GM23338 (cell line): ENCODE measurements around the gene CATSPER3. TPM values are rescaled to one million over a fixed set of nuclear protein-coding genes. Genes with fewer than 3 reads are reported as not detected.

Experiments
- ATAC-seq: fragments of 200-7000 bp; cut with Tn5 transposase; 3 replicates; pipeline ENCODE4 v1.9.1; 2020
- DNase-seq: peaks from one replicate; pipeline ENCODE4 v3.0.0-alpha.2; 2015; ENCODE audit warnings: low spot score
- H2AFZ ChIP-seq: fragments of 200-600 bp; sonication (generic); 2 replicates; pipeline ENCODE4 v1.8.0; 2016; ENCODE audit warnings: antibody characterized with exemption, mild to moderate bottlenecking, moderate library complexity
- H3F3A ChIP-seq: fragments of 200-600 bp; sonication (generic); replicated peaks from 2 replicates; pipeline ENCODE4 v1.8.0; 2017; ENCODE audit warnings: antibody characterized with exemption, mixed run types, low read depth
- H3K27ac ChIP-seq: fragments of 200-600 bp; sonication (generic); 2 replicates; pipeline ENCODE4 v1.6.1; 2016; ENCODE audit warnings: low read depth
- H3K27me3 ChIP-seq: fragments of 200-600 bp; sonication (generic); 2 replicates; pipeline ENCODE4 v1.8.0; 2016; ENCODE audit warnings: mild to moderate bottlenecking, mixed run types, moderate library complexity; ENCODE audit not compliant: insufficient read depth
- H3K36me3 ChIP-seq: fragments of 200-600 bp; sonication (generic); 2 replicates; pipeline ENCODE4 v1.8.0; 2016; ENCODE audit warnings: mild to moderate bottlenecking; ENCODE audit not compliant: insufficient read depth
- H3K4me1 ChIP-seq: fragments of 200-600 bp; sonication (generic); 2 replicates; pipeline ENCODE4 v1.8.0; 2016; ENCODE audit warnings: mild to moderate bottlenecking, moderate library complexity; ENCODE audit not compliant: insufficient read depth
- H3K4me2 ChIP-seq: fragments of 200-600 bp; sonication (generic); 2 replicates; pipeline ENCODE4 v1.7.1; 2017; ENCODE audit warnings: mixed run types
- H3K4me3 ChIP-seq: fragments of 200-600 bp; sonication (generic); 2 replicates; pipeline ENCODE4 v1.6.1; 2016; ENCODE audit warnings: mixed run types
- H3K79me2 ChIP-seq: fragments of 200-600 bp; sonication (generic); replicated peaks from 2 replicates; pipeline ENCODE4 v1.8.0; 2017; ENCODE audit warnings: mild to moderate bottlenecking; ENCODE audit not compliant: insufficient read depth
- H3K9me2 ChIP-seq: fragments of 200-600 bp; sonication (generic); 2 replicates; pipeline ENCODE4 v1.8.0; 2017; ENCODE audit not compliant: insufficient read depth
- H4K20me1 ChIP-seq: fragments of 200-600 bp; sonication (generic); replicated peaks from 2 replicates; pipeline ENCODE4 v1.8.0; 2017; ENCODE audit warnings: mild to moderate bottlenecking; ENCODE audit not compliant: insufficient read depth
- H3K27ac Mint-ChIP-seq: 2 replicates; pipeline ENCODE4 v1.8.0; 2020; ENCODE audit warnings: inconsistent platforms, mild to moderate bottlenecking, moderate library complexity, mixed read lengths
- H3K27me3 Mint-ChIP-seq: 3 replicates; pipeline ENCODE4 v1.8.0; 2022; ENCODE audit warnings: low read depth, mild to moderate bottlenecking, moderate library complexity, mixed read lengths, inconsistent platforms; ENCODE audit not compliant: insufficient read depth, poor library complexity
- H3K36me3 Mint-ChIP-seq: 3 replicates; pipeline ENCODE4 v1.8.0; 2021; ENCODE audit warnings: low read depth, mild to moderate bottlenecking, inconsistent platforms, moderate library complexity, mixed read lengths
- H3K4me1 Mint-ChIP-seq: 3 replicates; pipeline ENCODE4 v1.8.0; 2020; ENCODE audit warnings: mild to moderate bottlenecking, inconsistent platforms, mixed read lengths
- H3K4me3 Mint-ChIP-seq: 3 replicates; pipeline ENCODE4 v1.8.0; 2021; ENCODE audit warnings: moderate library complexity, mild to moderate bottlenecking, inconsistent platforms, mixed read lengths
- H3K9me3 Mint-ChIP-seq: 3 replicates; pipeline ENCODE4 v1.8.0; 2020; ENCODE audit warnings: moderate library complexity, mild to moderate bottlenecking, inconsistent platforms, mixed read lengths
- CREB1 ChIP-seq: fragments of 250-450 bp; sonication (Bioruptor Pico); IDR thresholded peaks from 2 replicates; pipeline ENCODE4 v1.5.0; 2020; ENCODE audit warnings: low read depth, mild to moderate bottlenecking, moderate library complexity
- EZH2 ChIP-seq: fragments of 200-600 bp; sonication (generic); IDR thresholded peaks from one replicate; pipeline ENCODE4 v1.8.0; 2017; ENCODE audit warnings: antibody characterized with exemption, mild to moderate bottlenecking, low read depth; ENCODE audit not compliant: unreplicated experiment
- EZH2phosphoT487 ChIP-seq: fragments of 200-600 bp; sonication (generic); IDR thresholded peaks from one replicate; pipeline ENCODE4 v1.8.1; 2018; ENCODE audit warnings: antibody characterized with exemption; ENCODE audit not compliant: unreplicated experiment
- JUNB ChIP-seq: IDR thresholded peaks from one replicate; pipeline ENCODE4 v1.6.1; 2016; ENCODE audit warnings: antibody characterized with exemption; ENCODE audit not compliant: unreplicated experiment
- NANOG ChIP-seq: IDR thresholded peaks from 2 replicates; pipeline ENCODE4 v1.6.1; 2016; ENCODE audit warnings: antibody characterized with exemption, borderline replicate concordance
- STAT1 ChIP-seq: IDR thresholded peaks from one replicate; pipeline ENCODE4 v1.6.1; 2016; ENCODE audit warnings: antibody characterized with exemption; ENCODE audit not compliant: unreplicated experiment
- ZNF331 ChIP-seq: fragments of 250-450 bp; sonication (Bioruptor Pico); IDR thresholded peaks from 2 replicates; pipeline ENCODE4 v1.5.0; 2020; ENCODE audit warnings: low read depth, mild to moderate bottlenecking, moderate library complexity
- polyA plus RNA-seq: library from polyadenylated mRNA; unstranded; fragments of >200 nt; fragmentation: Nextera tagmentation; extraction: Ambion mirVana; gene quantifications from 2 replicates; pipeline ENCODE4 v1.2.1, GENCODE V29; 2016
- total RNA-seq: library from RNA; depleted of rRNA; stranded (reverse); fragments of >200 nt; shearing (Covaris generic); gene quantifications from 2 replicates; pipeline ENCODE4 v1.2.3, GENCODE V29; 2014
- TF ChIP-seq, protein P1 (sequence below): fragments of 250-450 bp; sonication (Bioruptor Pico); IDR thresholded peaks from 2 replicates; pipeline ENCODE4 v1.5.0; 2020; ENCODE audit warnings: mild to moderate bottlenecking, moderate library complexity
- TF ChIP-seq, protein P2 (sequence below): IDR thresholded peaks from 2 replicates; pipeline ENCODE4 v1.6.1; 2016; ENCODE audit warnings: antibody characterized with exemption
- TF ChIP-seq, protein P3 (sequence below): IDR thresholded peaks from one replicate; pipeline ENCODE4 v1.6.1; 2018; ENCODE audit warnings: antibody characterized with exemption; ENCODE audit not compliant: unreplicated experiment

The CATSPER3 gene
- total and polyA plus RNA-seq, 2 experiments from 2014 or later = 0.19 TPM; not detected in 1

DNA sequence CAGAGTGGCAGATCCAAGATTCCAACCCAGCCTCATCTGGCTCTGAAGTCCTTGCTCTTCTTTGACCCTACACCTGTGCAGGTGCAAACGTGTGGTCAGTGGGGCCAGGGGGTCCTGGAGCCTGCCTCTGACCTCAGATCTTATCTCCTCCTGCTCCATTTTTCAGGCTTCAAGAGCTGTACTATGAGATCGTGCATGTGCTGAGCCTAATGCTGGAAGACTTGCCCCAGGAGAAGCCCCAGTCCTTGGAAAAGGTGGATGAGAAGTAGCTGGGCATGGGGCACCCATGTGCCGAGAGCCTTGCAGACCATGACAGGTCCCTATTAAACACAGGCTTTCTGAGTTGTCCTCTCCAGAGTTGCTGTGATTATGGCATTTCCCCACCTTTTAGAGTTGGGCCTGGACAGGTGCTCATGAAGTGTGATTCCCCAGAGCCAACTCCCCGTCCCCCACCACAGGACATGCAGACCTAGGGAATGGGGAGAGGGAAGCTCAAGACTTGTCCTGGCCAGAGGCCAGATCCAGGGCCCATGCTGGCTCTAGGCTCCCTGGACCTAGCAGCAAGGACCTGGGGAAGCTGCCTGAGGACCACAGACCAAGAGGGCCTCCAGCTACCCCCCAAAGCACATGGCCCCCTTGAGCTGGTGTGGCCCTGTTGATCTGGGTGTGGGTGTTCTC lies 43.8 kb downstream of the CATSPER3 start:
- H3K9me2 ChIP-seq = no peaks in the 10 kb centered on the region
- H3K27me3 ChIP-seq = no peaks in the 10 kb centered on the region
- H2AFZ ChIP-seq = no peak overlapping the region
- DNase-seq = no peak
- H3K4me2 ChIP-seq = no peak overlapping the region
- peaks cover 3% of the 10 kb centered on the region; the same call in 2 of the 3 replicates for H3K4me1 Mint-ChIP-seq
- no peaks in the 10 kb centered on the region for H3K9me3 Mint-ChIP-seq
- no peak overlapping the region for H3K27ac ChIP-seq
- H3K27ac Mint-ChIP-seq = no peak overlapping the region
- no peaks in the 10 kb centered on the region for H3K36me3 ChIP-seq
- H3K36me3 Mint-ChIP-seq = no peaks in the 10 kb centered on the region
- peaks cover 4% of the 10 kb centered on the region for H3K27me3 Mint-ChIP-seq
- H4K20me1 ChIP-seq = no peaks in the 10 kb centered on the region
- no peaks in the 10 kb centered on the region for H3K4me1 ChIP-seq
- no peaks in the 10 kb centered on the region for H3K79me2 ChIP-seq
- H3F3A ChIP-seq = no peaks in the 10 kb centered on the region
- H3K4me3 ChIP-seq = no peak overlapping the region
- no peak for TF ChIP-seq NANOG
- TF ChIP-seq EZH2 = no peak
- H3K4me3 Mint-ChIP-seq = no peak overlapping the region
- no peak for ATAC-seq

DNA sequence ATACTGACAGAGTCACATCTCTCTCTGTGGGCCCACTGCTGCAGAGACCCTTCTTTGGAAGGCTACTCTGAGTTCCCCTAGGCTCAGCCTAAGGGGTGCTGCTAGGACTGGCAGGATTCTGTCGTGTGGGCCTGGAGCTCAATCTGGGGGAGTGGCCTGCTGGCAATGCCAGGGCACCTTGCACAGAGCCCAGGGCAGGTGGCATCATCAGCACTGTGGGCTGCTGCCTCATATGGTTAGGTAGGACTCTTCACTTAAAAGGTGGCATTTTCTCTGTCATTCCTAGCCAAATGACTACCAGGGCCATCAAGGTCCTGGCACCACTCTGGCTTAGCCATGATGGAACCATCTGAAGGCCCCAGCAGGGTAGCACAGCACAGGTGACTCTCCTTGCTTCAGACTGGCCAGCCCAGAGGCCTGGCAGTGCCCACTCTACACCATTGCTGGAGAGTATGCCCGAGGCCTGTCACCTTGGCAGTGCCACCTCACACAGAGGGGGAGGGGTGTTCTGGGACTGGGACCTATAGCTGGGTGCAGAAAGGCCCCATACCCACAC lies 44.4 kb downstream of the CATSPER3 start:
- no peaks in the 10 kb centered on the region for H3F3A ChIP-seq
- no peaks in the 10 kb centered on the region for H3K27me3 ChIP-seq
- no peak overlapping the region for H3K4me3 Mint-ChIP-seq
- no peak overlapping the region for H3K27ac ChIP-seq
- H3K9me2 ChIP-seq = no peaks in the 10 kb centered on the region
- no peak overlapping the region for H2AFZ ChIP-seq
- no peaks in the 10 kb centered on the region for H3K36me3 ChIP-seq
- peaks cover 3% of the 10 kb centered on the region for H3K4me1 Mint-ChIP-seq
- H4K20me1 ChIP-seq = no peaks in the 10 kb centered on the region
- no peaks in the 10 kb centered on the region for H3K36me3 Mint-ChIP-seq
- H3K9me3 Mint-ChIP-seq = no peaks in the 10 kb centered on the region
- peaks cover 4% of the 10 kb centered on the region for H3K27me3 Mint-ChIP-seq
- H3K4me3 ChIP-seq = no peak overlapping the region
- H3K4me2 ChIP-seq = no peak overlapping the region
- no peak overlapping the region for H3K27ac Mint-ChIP-seq
- no peak for ATAC-seq
- DNase-seq = no peak
- no peaks in the 10 kb centered on the region for H3K79me2 ChIP-seq
- H3K4me1 ChIP-seq = no peaks in the 10 kb centered on the region
- TF ChIP-seq EZH2phosphoT487 (no peak), NANOG (no peak), JUNB (no peak), ZNF331 (no peak), STAT1 (no peak), EZH2 (no peak), CREB1 (no peak)
- TF ChIP-seq, protein P1, sequence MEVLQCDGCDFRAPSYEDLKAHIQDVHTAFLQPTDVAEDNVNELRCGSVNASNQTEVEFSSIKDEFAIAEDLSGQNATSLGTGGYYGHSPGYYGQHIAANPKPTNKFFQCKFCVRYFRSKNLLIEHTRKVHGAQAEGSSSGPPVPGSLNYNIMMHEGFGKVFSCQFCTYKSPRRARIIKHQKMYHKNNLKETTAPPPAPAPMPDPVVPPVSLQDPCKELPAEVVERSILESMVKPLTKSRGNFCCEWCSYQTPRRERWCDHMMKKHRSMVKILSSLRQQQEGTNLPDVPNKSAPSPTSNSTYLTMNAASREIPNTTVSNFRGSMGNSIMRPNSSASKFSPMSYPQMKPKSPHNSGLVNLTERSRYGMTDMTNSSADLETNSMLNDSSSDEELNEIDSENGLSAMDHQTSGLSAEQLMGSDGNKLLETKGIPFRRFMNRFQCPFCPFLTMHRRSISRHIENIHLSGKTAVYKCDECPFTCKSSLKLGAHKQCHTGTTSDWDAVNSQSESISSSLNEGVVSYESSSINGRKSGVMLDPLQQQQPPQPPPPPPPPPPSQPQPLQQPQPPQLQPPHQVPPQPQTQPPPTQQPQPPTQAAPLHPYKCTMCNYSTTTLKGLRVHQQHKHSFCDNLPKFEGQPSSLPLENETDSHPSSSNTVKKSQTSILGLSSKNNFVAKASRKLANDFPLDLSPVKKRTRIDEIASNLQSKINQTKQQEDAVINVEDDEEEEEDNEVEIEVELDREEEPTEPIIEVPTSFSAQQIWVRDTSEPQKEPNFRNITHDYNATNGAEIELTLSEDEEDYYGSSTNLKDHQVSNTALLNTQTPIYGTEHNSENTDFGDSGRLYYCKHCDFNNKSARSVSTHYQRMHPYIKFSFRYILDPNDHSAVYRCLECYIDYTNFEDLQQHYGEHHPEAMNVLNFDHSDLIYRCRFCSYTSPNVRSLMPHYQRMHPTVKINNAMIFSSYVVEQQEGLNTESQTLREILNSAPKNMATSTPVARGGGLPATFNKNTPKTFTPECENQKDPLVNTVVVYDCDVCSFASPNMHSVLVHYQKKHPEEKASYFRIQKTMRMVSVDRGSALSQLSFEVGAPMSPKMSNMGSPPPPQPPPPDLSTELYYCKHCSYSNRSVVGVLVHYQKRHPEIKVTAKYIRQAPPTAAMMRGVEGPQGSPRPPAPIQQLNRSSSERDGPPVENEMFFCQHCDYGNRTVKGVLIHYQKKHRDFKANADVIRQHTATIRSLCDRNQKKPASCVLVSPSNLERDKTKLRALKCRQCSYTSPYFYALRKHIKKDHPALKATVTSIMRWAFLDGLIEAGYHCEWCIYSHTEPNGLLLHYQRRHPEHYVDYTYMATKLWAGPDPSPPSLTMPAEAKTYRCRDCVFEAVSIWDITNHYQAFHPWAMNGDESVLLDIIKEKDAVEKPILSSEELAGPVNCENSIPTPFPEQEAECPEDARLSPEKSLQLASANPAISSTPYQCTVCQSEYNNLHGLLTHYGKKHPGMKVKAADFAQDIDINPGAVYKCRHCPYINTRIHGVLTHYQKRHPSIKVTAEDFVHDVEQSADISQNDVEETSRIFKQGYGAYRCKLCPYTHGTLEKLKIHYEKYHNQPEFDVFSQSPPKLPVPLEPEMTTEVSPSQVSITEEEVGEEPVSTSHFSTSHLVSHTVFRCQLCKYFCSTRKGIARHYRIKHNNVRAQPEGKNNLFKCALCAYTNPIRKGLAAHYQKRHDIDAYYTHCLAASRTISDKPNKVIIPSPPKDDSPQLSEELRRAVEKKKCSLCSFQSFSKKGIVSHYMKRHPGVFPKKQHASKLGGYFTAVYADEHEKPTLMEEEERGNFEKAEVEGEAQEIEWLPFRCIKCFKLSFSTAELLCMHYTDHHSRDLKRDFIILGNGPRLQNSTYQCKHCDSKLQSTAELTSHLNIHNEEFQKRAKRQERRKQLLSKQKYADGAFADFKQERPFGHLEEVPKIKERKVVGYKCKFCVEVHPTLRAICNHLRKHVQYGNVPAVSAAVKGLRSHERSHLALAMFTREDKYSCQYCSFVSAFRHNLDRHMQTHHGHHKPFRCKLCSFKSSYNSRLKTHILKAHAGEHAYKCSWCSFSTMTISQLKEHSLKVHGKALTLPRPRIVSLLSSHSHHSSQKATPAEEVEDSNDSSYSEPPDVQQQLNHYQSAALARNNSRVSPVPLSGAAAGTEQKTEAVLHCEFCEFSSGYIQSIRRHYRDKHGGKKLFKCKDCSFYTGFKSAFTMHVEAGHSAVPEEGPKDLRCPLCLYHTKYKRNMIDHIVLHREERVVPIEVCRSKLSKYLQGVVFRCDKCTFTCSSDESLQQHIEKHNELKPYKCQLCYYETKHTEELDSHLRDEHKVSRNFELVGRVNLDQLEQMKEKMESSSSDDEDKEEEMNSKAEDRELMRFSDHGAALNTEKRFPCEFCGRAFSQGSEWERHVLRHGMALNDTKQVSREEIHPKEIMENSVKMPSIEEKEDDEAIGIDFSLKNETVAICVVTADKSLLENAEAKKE (CRISPR knock-in tag) = no peak
- TF ChIP-seq, protein P2, sequence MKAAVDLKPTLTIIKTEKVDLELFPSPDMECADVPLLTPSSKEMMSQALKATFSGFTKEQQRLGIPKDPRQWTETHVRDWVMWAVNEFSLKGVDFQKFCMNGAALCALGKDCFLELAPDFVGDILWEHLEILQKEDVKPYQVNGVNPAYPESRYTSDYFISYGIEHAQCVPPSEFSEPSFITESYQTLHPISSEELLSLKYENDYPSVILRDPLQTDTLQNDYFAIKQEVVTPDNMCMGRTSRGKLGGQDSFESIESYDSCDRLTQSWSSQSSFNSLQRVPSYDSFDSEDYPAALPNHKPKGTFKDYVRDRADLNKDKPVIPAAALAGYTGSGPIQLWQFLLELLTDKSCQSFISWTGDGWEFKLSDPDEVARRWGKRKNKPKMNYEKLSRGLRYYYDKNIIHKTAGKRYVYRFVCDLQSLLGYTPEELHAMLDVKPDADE = no peak
- TF ChIP-seq, protein P3, sequence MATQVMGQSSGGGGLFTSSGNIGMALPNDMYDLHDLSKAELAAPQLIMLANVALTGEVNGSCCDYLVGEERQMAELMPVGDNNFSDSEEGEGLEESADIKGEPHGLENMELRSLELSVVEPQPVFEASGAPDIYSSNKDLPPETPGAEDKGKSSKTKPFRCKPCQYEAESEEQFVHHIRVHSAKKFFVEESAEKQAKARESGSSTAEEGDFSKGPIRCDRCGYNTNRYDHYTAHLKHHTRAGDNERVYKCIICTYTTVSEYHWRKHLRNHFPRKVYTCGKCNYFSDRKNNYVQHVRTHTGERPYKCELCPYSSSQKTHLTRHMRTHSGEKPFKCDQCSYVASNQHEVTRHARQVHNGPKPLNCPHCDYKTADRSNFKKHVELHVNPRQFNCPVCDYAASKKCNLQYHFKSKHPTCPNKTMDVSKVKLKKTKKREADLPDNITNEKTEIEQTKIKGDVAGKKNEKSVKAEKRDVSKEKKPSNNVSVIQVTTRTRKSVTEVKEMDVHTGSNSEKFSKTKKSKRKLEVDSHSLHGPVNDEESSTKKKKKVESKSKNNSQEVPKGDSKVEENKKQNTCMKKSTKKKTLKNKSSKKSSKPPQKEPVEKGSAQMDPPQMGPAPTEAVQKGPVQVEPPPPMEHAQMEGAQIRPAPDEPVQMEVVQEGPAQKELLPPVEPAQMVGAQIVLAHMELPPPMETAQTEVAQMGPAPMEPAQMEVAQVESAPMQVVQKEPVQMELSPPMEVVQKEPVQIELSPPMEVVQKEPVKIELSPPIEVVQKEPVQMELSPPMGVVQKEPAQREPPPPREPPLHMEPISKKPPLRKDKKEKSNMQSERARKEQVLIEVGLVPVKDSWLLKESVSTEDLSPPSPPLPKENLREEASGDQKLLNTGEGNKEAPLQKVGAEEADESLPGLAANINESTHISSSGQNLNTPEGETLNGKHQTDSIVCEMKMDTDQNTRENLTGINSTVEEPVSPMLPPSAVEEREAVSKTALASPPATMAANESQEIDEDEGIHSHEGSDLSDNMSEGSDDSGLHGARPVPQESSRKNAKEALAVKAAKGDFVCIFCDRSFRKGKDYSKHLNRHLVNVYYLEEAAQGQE = no peak
